T-helper 1 cell (primary cell): ENCODE data around the gene KIAA0753.
"Not testable (repeated sequence)": the region's sequence is repeated elsewhere in the genome, so short reads cannot be mapped to it uniquely, and the experiment has no call there.

Experiments used
- DNase-seq, 5 donors: peaks; one replicate each; pipeline ENCODE4 v3.0.0-alpha.2; 2012 to 2020

KIAA0753 gene

GRCh38 chr17:6596511-6596910, 44.0 kb downstream of the KIAA0753 start:
- DNase-seq, result no peak

- DNase-seq, result no peak
Measured at GRCh38 chr17:6596081-6596480, 44.4 kb downstream of the KIAA0753 start.

GRCh38 chr17:6593371-6593770, 47.1 kb downstream of the KIAA0753 start:
- not testable (repeated sequence) for DNase-seq

- DNase-seq, result no peak
Measured at GRCh38 chr17:6592173-6592572, 48.3 kb downstream of the KIAA0753 start.

- DNase-seq, result no peak
Measured at GRCh38 chr17:6591599-6592158, 48.8 kb downstream of the KIAA0753 start.

GRCh38 chr17:6589266-6589946, 51.1 kb downstream of the KIAA0753 start:
- no peak for DNase-seq

GRCh38 chr17:6588165-6588564, 52.3 kb downstream of the KIAA0753 start:
- DNase-seq, result no peak

GRCh38 chr17:6587310-6587709, 53.2 kb downstream of the KIAA0753 start:
- no peak for DNase-seq

- no peak for DNase-seq
Measured at GRCh38 chr17:6583411-6583810, 57.1 kb downstream of the KIAA0753 start.

- no peak for DNase-seq
Measured at GRCh38 chr17:6580625-6581024, 59.9 kb downstream of the KIAA0753 start.

- no peak for DNase-seq
Measured at GRCh38 chr17:6578491-6578890, 62.0 kb downstream of the KIAA0753 start.

- no peak for DNase-seq
Measured at GRCh38 chr17:6577686-6578263, 62.7 kb downstream of the KIAA0753 start.

- no peak for DNase-seq
Measured at GRCh38 chr17:6576038-6576785, 64.3 kb downstream of the KIAA0753 start.

GRCh38 chr17:6575596-6575988, 64.9 kb downstream of the KIAA0753 start:
- no peak for DNase-seq

GRCh38 chr17:6574687-6575595, 65.6 kb downstream of the KIAA0753 start:
- peak in 1 of 5 donors; percentile 29 for DNase-seq

- DNase-seq, result no peak
Measured at GRCh38 chr17:6573982-6574686, 66.4 kb downstream of the KIAA0753 start.

GRCh38 chr17:6573495-6573894, 67.0 kb downstream of the KIAA0753 start:
- not testable (repeated sequence) for DNase-seq

- DNase-seq, result no peak
Measured at GRCh38 chr17:6572972-6573370, 67.5 kb downstream of the KIAA0753 start.

GRCh38 chr17:6571452-6571781, 69.1 kb downstream of the KIAA0753 start:
- no peak for DNase-seq

GRCh38 chr17:6570731-6571451, 69.6 kb downstream of the KIAA0753 start:
- no peak for DNase-seq
